ENCODE data around the gene PARD3B. TPM values are rescaled to one million over a fixed set of nuclear protein-coding genes. Genes with fewer than 3 reads are reported as not detected.

PARD3B gene
- total RNA-seq, 1 experiment from 2014 or later = 3.9 TPM

- Histone ChIP-seq H3K9me3 (ENCODE audit: low read length) (no peaks in the 10 kb centered on the region), H3K27me3 (ENCODE audit: low read length) (no peaks in the 10 kb centered on the region), H3K4me2 (ENCODE audit: low read length) (no peak overlapping the region), H3K79me2 (ENCODE audit: low read length) (no peaks in the 10 kb centered on the region), H3K27ac (ENCODE audit: low read length) (no peak overlapping the region), H2AFZ (ENCODE audit: low read length) (no peak overlapping the region), H3K36me3 (ENCODE audit: low read depth, low read length) (no peaks in the 10 kb centered on the region), H3F3A (ENCODE audit: low read length, unreplicated experiment) (no peaks in the 10 kb centered on the region), H3K4me3 (ENCODE audit: low read length) (no peak overlapping the region), H3K4me1 (ENCODE audit: insufficient read depth, low read length) (peaks cover 15% of the 10 kb centered on the region), H3K9me2 (replicated peaks; ENCODE audit: low read length) (no peaks in the 10 kb centered on the region), H4K20me1 (ENCODE audit: low read length) (no peaks in the 10 kb centered on the region), H3K9ac (ENCODE audit: low read length) (no peak overlapping the region)
- no TSS peak for BruUV-seq (replicated peaks)
- no peak for TF ChIP-seq CTCF (conservative IDR thresholded peaks at IDR 0.05; ENCODE audit: low read depth, low read length)
- no peak for TF ChIP-seq EZH2phosphoT487 (IDR thresholded peaks at IDR 0.05; ENCODE audit: borderline replicate concordance, low read length)
- no peak for TF ChIP-seq EZH2 (IDR thresholded peaks at IDR 0.05; ENCODE audit: low read length, unreplicated experiment)
- ChIA-PET POLR2A (ENCODE audit: unreplicated experiment) (no interaction called here), CTCF (no interaction called here)
- ATAC-seq = no peak
- DNase-seq = no peak
- intact Hi-C loops (cut with micrococcal nuclease) = no loop called here
Measured at GRCh38 chr2:204751472-204751871, 206.2 kb downstream of the PARD3B start.

- CTCF ChIA-PET = no interaction called here
- ATAC-seq (no peak), DNase-seq (no peak)
- peaks cover 11% of the 10 kb centered on the region for H3K4me1 ChIP-seq (ENCODE audit: insufficient read depth, low read length)
- H4K20me1 ChIP-seq (ENCODE audit: low read length) = no peaks in the 10 kb centered on the region
- intact Hi-C loops (cut with micrococcal nuclease) = no loop called here
- H3K27ac ChIP-seq (ENCODE audit: low read length) = no peak overlapping the region
- H3K27me3 ChIP-seq (ENCODE audit: low read length) = no peaks in the 10 kb centered on the region
- H3F3A ChIP-seq (ENCODE audit: low read length, unreplicated experiment) = no peaks in the 10 kb centered on the region
- H3K36me3 ChIP-seq (ENCODE audit: low read depth, low read length) = no peaks in the 10 kb centered on the region
- no peak overlapping the region for H3K9ac ChIP-seq (ENCODE audit: low read length)
- POLR2A ChIA-PET (ENCODE audit: unreplicated experiment) = no interaction called here
- H3K4me3 ChIP-seq (ENCODE audit: low read length) = no peak overlapping the region
- no peak overlapping the region for H3K4me2 ChIP-seq (ENCODE audit: low read length)
- no TSS peak for BruUV-seq (replicated peaks)
- no peaks in the 10 kb centered on the region for H3K9me2 ChIP-seq (replicated peaks; ENCODE audit: low read length)
- H2AFZ ChIP-seq (ENCODE audit: low read length) = no peak overlapping the region
- TF ChIP-seq EZH2phosphoT487 (IDR thresholded peaks at IDR 0.05; ENCODE audit: borderline replicate concordance, low read length) = no peak
- no peak for TF ChIP-seq EZH2 (IDR thresholded peaks at IDR 0.05; ENCODE audit: low read length, unreplicated experiment)
- TF ChIP-seq CTCF (conservative IDR thresholded peaks at IDR 0.05; ENCODE audit: low read depth, low read length) = no peak
- H3K9me3 ChIP-seq (ENCODE audit: low read length) = no peaks in the 10 kb centered on the region
- no peaks in the 10 kb centered on the region for H3K79me2 ChIP-seq (ENCODE audit: low read length)
Measured at GRCh38 chr2:204753841-204754240, 208.6 kb downstream of the PARD3B start.

GRCh38 chr2:204754898-204755297 lies 209.6 kb downstream of the PARD3B start:
- no TSS peak for BruUV-seq (replicated peaks)
- no peak overlapping the region for H3K4me2 ChIP-seq (ENCODE audit: low read length)

More at GRCh38 chr2:204754898-204755297, 209.6 kb downstream of the PARD3B start:
- intact Hi-C loops (cut with micrococcal nuclease) = no loop called here
- no peak for ATAC-seq
- Histone ChIP-seq H3K9me3 (ENCODE audit: low read length) (no peaks in the 10 kb centered on the region), H3K9me2 (replicated peaks; ENCODE audit: low read length) (no peaks in the 10 kb centered on the region), H3K9ac (ENCODE audit: low read length) (no peak overlapping the region), H3K27me3 (ENCODE audit: low read length) (no peaks in the 10 kb centered on the region), H2AFZ (ENCODE audit: low read length) (no peak overlapping the region), H3K79me2 (ENCODE audit: low read length) (no peaks in the 10 kb centered on the region), H3K4me3 (ENCODE audit: low read length) (no peak overlapping the region), H3K4me1 (ENCODE audit: insufficient read depth, low read length) (peaks cover under 1% of the 10 kb centered on the region; the same call in 1 of the 2 replicates), H3K36me3 (ENCODE audit: low read depth, low read length) (no peaks in the 10 kb centered on the region), H4K20me1 (ENCODE audit: low read length) (no peaks in the 10 kb centered on the region), H3F3A (ENCODE audit: low read length, unreplicated experiment) (no peaks in the 10 kb centered on the region), H3K27ac (ENCODE audit: low read length) (no peak overlapping the region)
- DNase-seq = no peak
- CTCF ChIA-PET = no interaction called here
- TF ChIP-seq CTCF (conservative IDR thresholded peaks at IDR 0.05; ENCODE audit: low read depth, low read length) (no peak), EZH2 (IDR thresholded peaks at IDR 0.05; ENCODE audit: low read length, unreplicated experiment) (no peak), EZH2phosphoT487 (IDR thresholded peaks at IDR 0.05; ENCODE audit: borderline replicate concordance, low read length) (no peak)
- POLR2A ChIA-PET (ENCODE audit: unreplicated experiment) = interaction anchor here (0.6 kb wide), 1 partner anchor 1618 kb away, joined by 3 read pairs; no protein-coding TSS in a partner anchor

Measured in PC-3 (cell line).